Body of pancreas (tissue), 4 donors: ENCODE measurements around the gene MAP3K7. TPM values are rescaled to one million over a fixed set of nuclear protein-coding genes. Genes with fewer than 3 reads are reported as not detected.

ENCODE experiments used
- ATAC-seq: fragments of 150-250 bp; one replicate; pipeline ENCODE4 v1.9.1; 2016
- DNase-seq, 4 donors: peaks; one replicate each; pipeline ENCODE4 v3.0.0-alpha.2; 2019
- H3K27ac ChIP-seq, 4 donors: fragments of 200-600 bp; sonication (generic); 1 replicate in 3 of 4; 2 replicates in 1 of 4; pipeline versions ENCODE4 v1.5.1 to v1.6.1; 2016 to 2019; ENCODE audit warnings: mild to moderate bottlenecking in 1 of 4, mixed read lengths in 1 of 4, moderate library complexity in 1 of 4
- H3K27me3 ChIP-seq, 2 donors: fragments of 200-600 bp; sonication (generic); one replicate each; pipeline ENCODE4 v1.6.0; 2016; ENCODE audit warnings: mild to moderate bottlenecking in 1 of 2
- H3K36me3 ChIP-seq, 2 donors: fragments of 200-600 bp; sonication (generic); replicated peaks in 1 of 2; 2 replicates each; pipeline ENCODE4 v1.5.1; 2016; ENCODE audit warnings: low read depth in 2 of 2; ENCODE audit not compliant: insufficient read depth in 1 of 2
- H3K4me1 ChIP-seq: fragments of 200-600 bp; sonication (generic); one replicate; pipeline ENCODE4 v1.6.0; 2016
- H3K4me3 ChIP-seq, 2 donors: fragments of 200-600 bp; sonication (generic); 1 replicate in 1 of 2; 2 replicates in 1 of 2; pipeline ENCODE4 v1.5.1; 2016 to 2019
- H3K9me3 ChIP-seq, 3 donors: fragments of 200-600 bp; sonication (generic); 1 replicate in 2 of 3; 2 replicates in 1 of 3; pipeline ENCODE4 v1.5.1; 2016
- POLR2A ChIP-seq, 3 donors: fragments of 450-650 bp; IDR thresholded peaks; one replicate each; pipeline ENCODE4 v1.6.1; 2016; ENCODE audit warnings: antibody characterized with exemption in 3 of 3, mild to moderate bottlenecking in 2 of 3
- WGBS, 2 donors: methylation state at CpG; one replicate each; pipeline ENCODE4 v1.1.5; 2017; 5-methylcytosine and 5-hydroxymethylcytosine counted together
- intact Hi-C: fragments of 100-400 bp; cut with DNase I; formaldehyde crosslinking; loops from one replicate; pipeline ENCODE4 v1.15.1; 2023
- total RNA-seq, 2 donors: library from RNA; depleted of rRNA; stranded (reverse); fragments of >200 nt; gene quantifications; one replicate each; pipeline ENCODE4 v1.1.0, GENCODE V29; 2016
- TF ChIP-seq, protein P1 (sequence below), 7 experiments: fragments of 450-650 bp in 4 of 7; fragments of 200-600 bp in 3 of 7; sonication (generic) in 3 of 7; IDR thresholded peaks; one replicate each; pipeline ENCODE4 v1.5.1; 2016 to 2019; ENCODE audit warnings: antibody characterized with exemption in 7 of 7

The MAP3K7 gene
- 10 to 100 TPM in 1 of 2 donors, 1 to 10 TPM in 1; 7.3 to 16.1 TPM for total RNA-seq

- Histone ChIP-seq H3K36me3 (no peaks in the 10 kb centered on the region), H3K27ac (peak within 1 kb of the TSS; percentile 87 to 94 (median 90)), H3K4me3 (peak within 1 kb of the TSS; percentile 50 to 84), H3K4me1 (peaks cover 24% of the 10 kb centered on the region), H3K9me3 (no peaks in the 10 kb centered on the region), H3K27me3 (no peaks in the 10 kb centered on the region)
- peak; percentile 96 for ATAC-seq
- DNase-seq: peak; percentile 87 to 95 (median 94)
- 0% methylated on average over 49 to 58 of the region's 58 CpGs for WGBS, 2 donors
- TF ChIP-seq, protein P1, sequence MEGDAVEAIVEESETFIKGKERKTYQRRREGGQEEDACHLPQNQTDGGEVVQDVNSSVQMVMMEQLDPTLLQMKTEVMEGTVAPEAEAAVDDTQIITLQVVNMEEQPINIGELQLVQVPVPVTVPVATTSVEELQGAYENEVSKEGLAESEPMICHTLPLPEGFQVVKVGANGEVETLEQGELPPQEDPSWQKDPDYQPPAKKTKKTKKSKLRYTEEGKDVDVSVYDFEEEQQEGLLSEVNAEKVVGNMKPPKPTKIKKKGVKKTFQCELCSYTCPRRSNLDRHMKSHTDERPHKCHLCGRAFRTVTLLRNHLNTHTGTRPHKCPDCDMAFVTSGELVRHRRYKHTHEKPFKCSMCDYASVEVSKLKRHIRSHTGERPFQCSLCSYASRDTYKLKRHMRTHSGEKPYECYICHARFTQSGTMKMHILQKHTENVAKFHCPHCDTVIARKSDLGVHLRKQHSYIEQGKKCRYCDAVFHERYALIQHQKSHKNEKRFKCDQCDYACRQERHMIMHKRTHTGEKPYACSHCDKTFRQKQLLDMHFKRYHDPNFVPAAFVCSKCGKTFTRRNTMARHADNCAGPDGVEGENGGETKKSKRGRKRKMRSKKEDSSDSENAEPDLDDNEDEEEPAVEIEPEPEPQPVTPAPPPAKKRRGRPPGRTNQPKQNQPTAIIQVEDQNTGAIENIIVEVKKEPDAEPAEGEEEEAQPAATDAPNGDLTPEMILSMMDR (IDR thresholded peaks at IDR 0.05): no peak
- peak; percentile 31 to 77 (median 77) for TF ChIP-seq POLR2A (IDR thresholded peaks at IDR 0.05)
- intact Hi-C loops: no loop called here
Measured at GRCh38 chr6:90586836-90587638, at the start of gene MAP3K7. TSS of gene MAP3K7 (minus strand) at chr6:90587072. CDS start at chr6:90586883, 189 bp downstream.

DNA sequence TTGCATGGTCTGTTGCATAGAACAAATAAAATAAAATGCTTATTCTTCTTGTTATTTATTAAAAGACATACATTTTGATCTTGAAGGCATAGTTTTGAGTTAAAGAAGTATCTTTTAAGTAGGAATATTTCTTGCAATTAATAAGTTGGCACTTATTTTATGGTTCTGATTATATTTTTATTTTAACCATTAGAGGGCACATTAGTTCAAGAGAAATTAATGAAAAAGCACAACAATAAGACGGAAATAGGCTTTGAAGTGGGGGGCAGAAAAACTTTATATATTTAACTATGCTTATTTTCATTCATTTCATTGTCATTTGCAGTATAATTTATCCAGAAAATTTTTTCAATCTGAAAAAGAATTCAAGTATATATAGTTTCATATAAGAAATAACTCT is 44.2 kb upstream of the MAP3K7 start:
- H3K27me3 ChIP-seq: no peaks in the 10 kb centered on the region
- no peak for ATAC-seq
- H3K4me3 ChIP-seq: no peak overlapping the region
- no peaks in the 10 kb centered on the region for H3K36me3 ChIP-seq
- no peaks in the 10 kb centered on the region for H3K9me3 ChIP-seq
- intact Hi-C loops: no loop called here
- DNase-seq: no peak
- TF ChIP-seq POLR2A (IDR thresholded peaks at IDR 0.05): no peak
- TF ChIP-seq, protein P1 (IDR thresholded peaks at IDR 0.05): no peak
- no peak overlapping the region for H3K27ac ChIP-seq
- no peaks in the 10 kb centered on the region for H3K4me1 ChIP-seq
- 11 to 14% methylated on average over 1 of the region's 1 CpG for WGBS, 2 donors

DNA sequence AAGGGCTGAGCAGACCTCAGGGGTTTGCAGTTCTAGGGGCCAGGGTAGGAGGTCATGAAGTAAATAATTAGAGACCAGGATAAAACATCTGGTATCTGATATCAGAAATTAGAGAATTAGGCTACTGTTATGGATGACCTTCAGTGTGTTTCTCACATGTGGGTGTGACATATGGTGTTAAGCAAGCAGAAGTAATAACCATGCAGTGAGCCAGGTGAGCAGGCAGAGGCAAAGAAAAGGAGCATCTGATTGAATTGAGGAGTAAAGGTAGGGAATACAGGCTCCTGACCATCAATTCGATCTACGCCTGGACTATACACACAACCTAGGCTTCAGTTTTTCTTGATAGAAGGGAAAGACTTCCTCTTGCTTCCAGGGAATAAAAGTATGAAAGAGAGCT is 34.7 kb upstream of the MAP3K7 start:
- intact Hi-C loops: no loop called here
- no peak for ATAC-seq
- 71 to 72% methylated on average over 2 of the region's 2 CpGs for WGBS, 2 donors

DNA sequence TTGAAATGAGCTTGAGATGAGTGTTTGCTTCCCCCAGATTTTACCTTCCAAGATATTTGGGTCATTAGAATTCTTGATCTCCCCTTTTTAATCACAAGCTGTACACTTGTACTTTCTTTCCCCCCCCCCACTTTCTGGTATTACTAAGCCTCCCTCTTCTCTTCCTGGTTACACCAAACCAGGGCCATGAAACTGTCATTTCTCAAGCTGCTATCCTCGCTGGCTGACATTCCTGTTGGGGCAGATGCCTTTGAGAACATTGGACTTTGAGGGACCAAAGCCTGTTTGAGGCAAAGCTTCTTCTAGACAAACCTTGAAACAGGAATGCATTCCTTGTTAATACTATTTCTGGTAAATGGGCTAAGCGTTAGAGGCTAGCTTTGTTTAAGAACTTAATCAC is 32.3 kb upstream of the MAP3K7 start:
- Histone ChIP-seq H3K9me3 (no peaks in the 10 kb centered on the region), H3K4me1 (no peaks in the 10 kb centered on the region), H3K4me3 (no peak overlapping the region), H3K27me3 (no peaks in the 10 kb centered on the region), H3K27ac (no peak overlapping the region), H3K36me3 (no peaks in the 10 kb centered on the region)
- no peak for ATAC-seq
- intact Hi-C loops: no loop called here
- no peak for TF ChIP-seq POLR2A (IDR thresholded peaks at IDR 0.05)
- TF ChIP-seq, protein P1 (IDR thresholded peaks at IDR 0.05): no peak
- no peak for DNase-seq
- 29 to 32% methylated on average over 2 of the region's 2 CpGs for WGBS, 2 donors

More for the DNA sequence above, 34.7 kb upstream of the MAP3K7 start:
- Histone ChIP-seq H3K9me3 (no peaks in the 10 kb centered on the region), H3K4me3 (no peak overlapping the region), H3K4me1 (no peaks in the 10 kb centered on the region), H3K36me3 (no peaks in the 10 kb centered on the region), H3K27me3 (no peaks in the 10 kb centered on the region), H3K27ac (no peak overlapping the region)
- no peak for DNase-seq
- TF ChIP-seq, protein P1 (IDR thresholded peaks at IDR 0.05): no peak

DNA sequence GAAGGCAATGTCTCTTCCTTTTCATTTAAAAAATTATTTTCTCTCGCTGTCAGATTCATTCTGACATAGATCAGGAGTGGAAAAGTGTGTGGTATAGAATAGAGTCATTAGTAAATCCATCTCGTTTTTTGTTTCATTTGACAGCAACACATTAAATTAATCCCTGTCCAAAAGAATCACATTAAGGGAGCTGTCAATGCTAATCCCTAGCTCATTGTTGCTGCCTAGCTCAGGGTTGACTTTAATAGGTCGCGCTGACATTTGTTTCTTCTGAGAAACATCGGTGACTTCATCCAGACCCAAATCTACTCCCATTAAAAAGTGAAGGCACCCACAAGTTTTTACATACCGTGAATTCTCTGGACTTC is 25.4 kb upstream of the MAP3K7 start:
- ATAC-seq (no peak), DNase-seq (no peak)
- no peak for TF ChIP-seq POLR2A (IDR thresholded peaks at IDR 0.05)
- TF ChIP-seq, protein P1 (IDR thresholded peaks at IDR 0.05): no peak
- Histone ChIP-seq H3K4me3 (no peak overlapping the region), H3K27me3 (peaks cover 0 to 11% of the 10 kb centered on the region in 2 donors), H3K4me1 (peaks cover 14% of the 10 kb centered on the region), H3K36me3 (no peaks in the 10 kb centered on the region), H3K27ac (no peak overlapping the region), H3K9me3 (no peaks in the 10 kb centered on the region)
- WGBS, 2 donors: 48 to 60% methylated on average over 6 of the region's 6 CpGs
- intact Hi-C loops: no loop called here
